H1 (cell line): ENCODE measurements around the gene INTS7. TPM values are rescaled to one million over a fixed set of nuclear protein-coding genes. Genes with fewer than 3 reads are reported as not detected.

Experiments
- CTCF ChIA-PET: fragments of 300-600 bp; sonication (Branson Sonifier 250); formaldehyde crosslinking; loops from one replicate; lab custom pipeline; 2021; ENCODE audit not compliant: partially characterized antibody; lab: Charles Lee
- POLR2A ChIA-PET: fragments of 300-600 bp; sonication (Branson Sonifier 250); formaldehyde crosslinking; loops from one replicate; lab custom pipeline; 2021; ENCODE audit warnings: inconsistent platforms; ENCODE audit not compliant: partially characterized antibody; lab: Charles Lee
- DNase-seq, 2 experiments: peaks; one replicate each; pipeline versions ENCODE4 v3.0.0 to v3.0.0-alpha.2; 2010 to 2022; ENCODE audit warnings: low spot score in 2 of 2, low read depth in 1 of 2, mixed read lengths in 1 of 2
- FAIRE-seq: peaks from 2 replicates; lab custom pipeline; 2011; peaks lifted over from hg19 to GRCh38; lab: Jason Lieb, UNC
- H2AFZ ChIP-seq: 2 replicates; pipeline ENCODE4 v1.8.1; 2012; ENCODE audit warnings: low read length, inconsistent platforms
- H2AK5ac ChIP-seq: 2 replicates; pipeline ENCODE4 v1.6.1; 2013; ENCODE audit warnings: low read depth, low read length
- H2BK120ac ChIP-seq: replicated peaks from 2 replicates; pipeline ENCODE3; 2013; ENCODE audit warnings: low read depth, low read length, inconsistent platforms
- H2BK12ac ChIP-seq: 2 replicates; pipeline ENCODE4 v1.6.1; 2013; ENCODE audit warnings: low read depth, low read length
- H2BK15ac ChIP-seq: 2 replicates; pipeline ENCODE4 v1.6.1; 2013; ENCODE audit warnings: low read length
- H2BK20ac ChIP-seq: 2 replicates; pipeline ENCODE4 v1.6.1; 2013; ENCODE audit warnings: low read length
- H2BK5ac ChIP-seq: 2 replicates; pipeline ENCODE4 v1.6.1; 2013; ENCODE audit warnings: low read depth, low read length
- H3K14ac ChIP-seq: 2 replicates; pipeline ENCODE4 v1.6.1; 2013; ENCODE audit warnings: inconsistent platforms; ENCODE audit not compliant: insufficient read length
- H3K18ac ChIP-seq: 2 replicates; pipeline ENCODE4 v1.6.1; 2013; ENCODE audit warnings: low read length; ENCODE audit errors: extremely low read depth
- H3K23ac ChIP-seq: 2 replicates; pipeline ENCODE4 v1.6.1; 2013; ENCODE audit warnings: inconsistent platforms; ENCODE audit not compliant: insufficient read length
- H3K23me2 ChIP-seq: 2 replicates; pipeline ENCODE4 v1.6.1; 2013; ENCODE audit warnings: low read depth, low read length
- H3K27ac ChIP-seq: 2 replicates; pipeline ENCODE4 v1.6.1; 2011; ENCODE audit warnings: low read depth, low read length, inconsistent platforms
- H3K27me3 ChIP-seq, 4 experiments: replicated peaks in 1 of 4; 1 replicate in 1 of 4; 2 replicates in 3 of 4; pipeline versions ENCODE4 v1.6.1 to v1.8.1; 2011 to 2013; ENCODE audit warnings: low read length in 3 of 4, mild to moderate bottlenecking in 3 of 4, inconsistent platforms in 2 of 4, mixed read lengths in 2 of 4, moderate library complexity in 1 of 4; ENCODE audit not compliant: control insufficient read depth in 3 of 4, insufficient read depth in 3 of 4; ENCODE audit errors: extremely low read depth in 1 of 4
- H3K36me3 ChIP-seq, 4 experiments: 2 replicates each; pipeline versions ENCODE4 v1.6.1 to v1.8.1; 2011 to 2013; ENCODE audit warnings: mild to moderate bottlenecking in 4 of 4, low read length in 3 of 4, moderate library complexity in 2 of 4, control low read depth in 1 of 4, inconsistent platforms in 1 of 4; ENCODE audit not compliant: insufficient read depth in 4 of 4, control insufficient read depth in 2 of 4
- H3K4ac ChIP-seq: replicated peaks from 2 replicates; pipeline ENCODE3; 2013; ENCODE audit warnings: low read length, low read depth, mixed read lengths, inconsistent platforms; ENCODE audit not compliant: insufficient read length
- H3K4me1 ChIP-seq, 4 experiments: replicated peaks in 1 of 4; 1 replicate in 1 of 4; 2 replicates in 3 of 4; pipeline versions ENCODE4 v1.6.1 to v1.8.1; 2011 to 2013; ENCODE audit warnings: low read length in 3 of 4, inconsistent platforms in 2 of 4, mixed read lengths in 1 of 4; ENCODE audit not compliant: insufficient read depth in 4 of 4, control insufficient read depth in 3 of 4
- H3K4me2 ChIP-seq, 2 experiments: 2 replicates each; pipeline versions ENCODE4 v1.6.1 to v1.8.1; 2011 to 2013; ENCODE audit warnings: low read depth in 2 of 2, low read length in 2 of 2, control low read depth in 1 of 2, inconsistent platforms in 1 of 2, mild to moderate bottlenecking in 1 of 2; ENCODE audit not compliant: insufficient read depth in 1 of 2
- H3K4me3 ChIP-seq, 4 experiments: fragments of 200-600, 300-600 bp in 1 of 4; sonication (generic), shearing (Covaris generic), sonication (Bioruptor Twin) in 1 of 4; 2 replicates each; pipeline versions ENCODE4 v1.5.1 to v1.8.1; 2011 to 2016; ENCODE audit warnings: low read length in 4 of 4, low read depth in 3 of 4, control low read depth in 2 of 4, inconsistent platforms in 2 of 4, mild to moderate bottlenecking in 2 of 4, mixed read lengths in 1 of 4, moderate library complexity in 1 of 4; ENCODE audit not compliant: insufficient read depth in 2 of 4; ENCODE audit errors: extremely low read depth in 1 of 4
- H3K56ac ChIP-seq: replicated peaks from 2 replicates; pipeline ENCODE3; 2013; ENCODE audit warnings: low read depth, mild to moderate bottlenecking, mixed read lengths, low read length, inconsistent platforms; ENCODE audit not compliant: insufficient read length
- H3K79me1 ChIP-seq: 2 replicates; pipeline ENCODE4 v1.6.1; 2013; ENCODE audit warnings: low read depth, low read length, control low read depth
- H3K79me2 ChIP-seq, 2 experiments: 2 replicates each; pipeline versions ENCODE4 v1.6.1 to v1.8.1; 2012 to 2013; ENCODE audit warnings: low read length in 2 of 2, mild to moderate bottlenecking in 2 of 2, inconsistent platforms in 1 of 2; ENCODE audit not compliant: insufficient read depth in 2 of 2, control insufficient read depth in 1 of 2
- H3K9ac ChIP-seq, 4 experiments: replicated peaks in 1 of 4; 1 replicate in 1 of 4; 2 replicates in 3 of 4; pipeline versions ENCODE4 v1.6.1 to v1.8.1; 2011 to 2013; ENCODE audit warnings: low read depth in 3 of 4, low read length in 3 of 4, control low read depth in 2 of 4, mild to moderate bottlenecking in 2 of 4, moderate library complexity in 2 of 4, inconsistent platforms in 1 of 4; ENCODE audit errors: extremely low read depth in 1 of 4
- H3K9me3 ChIP-seq, 2 experiments: 2 replicates each; pipeline versions ENCODE4 v1.6.1 to v1.8.1; 2012 to 2013; ENCODE audit warnings: mild to moderate bottlenecking in 2 of 2, moderate library complexity in 2 of 2, control low read depth in 1 of 2, inconsistent platforms in 1 of 2, low read depth in 1 of 2, low read length in 1 of 2, mixed read lengths in 1 of 2; ENCODE audit not compliant: insufficient read depth in 2 of 2
- H4K20me1 ChIP-seq, 2 experiments: replicated peaks in 1 of 2; 2 replicates each; pipeline versions ENCODE3 to v1.8.1; 2011 to 2013; ENCODE audit warnings: inconsistent platforms in 2 of 2, low read length in 2 of 2, mild to moderate bottlenecking in 1 of 2; ENCODE audit not compliant: insufficient read depth in 2 of 2, control insufficient read depth in 1 of 2
- H4K5ac ChIP-seq: 2 replicates; pipeline ENCODE4 v1.6.1; 2013; ENCODE audit warnings: low read length, low read depth, mixed read lengths, inconsistent platforms; ENCODE audit not compliant: insufficient read length
- H4K8ac ChIP-seq: 2 replicates; pipeline ENCODE4 v1.8.0; 2013; ENCODE audit warnings: mild to moderate bottlenecking, moderate library complexity, low read length, inconsistent platforms; ENCODE audit not compliant: insufficient read depth; ENCODE audit errors: extremely low read depth
- H4K91ac ChIP-seq: replicated peaks from 2 replicates; pipeline ENCODE3; 2013; ENCODE audit warnings: low read length, mixed read lengths, inconsistent platforms; ENCODE audit not compliant: insufficient read length
- CEBPB ChIP-seq: IDR thresholded peaks from 2 replicates; pipeline ENCODE4 v1.6.1; 2012; ENCODE audit warnings: low read depth, low read length
- EP300 ChIP-seq, 2 experiments: IDR thresholded peaks; 1 replicate in 1 of 2; 2 replicates in 1 of 2; pipeline ENCODE4 v1.6.1; 2011 to 2012; ENCODE audit warnings: low read depth in 2 of 2, low read length in 2 of 2, mild to moderate bottlenecking in 2 of 2, borderline replicate concordance in 1 of 2, inconsistent platforms in 1 of 2, moderate library complexity in 1 of 2
- GABPA ChIP-seq: IDR thresholded peaks from 2 replicates; pipeline ENCODE4 v1.6.1; 2011; ENCODE audit warnings: mild to moderate bottlenecking, low read length, moderate library complexity, borderline replicate concordance; ENCODE audit not compliant: insufficient read depth
- JUN ChIP-seq: IDR thresholded peaks from 2 replicates; pipeline ENCODE4 v1.6.1; 2011; ENCODE audit warnings: low read depth, mild to moderate bottlenecking, improper control_type of control experiment, low read length
- JUND ChIP-seq: IDR thresholded peaks from 2 replicates; pipeline ENCODE4 v1.6.1; 2011; ENCODE audit warnings: mild to moderate bottlenecking, improper control_type of control experiment, low read length
- KDM5A ChIP-seq: fragments of 200-600 bp; IDR thresholded peaks from 2 replicates; pipeline ENCODE4 v1.7.1; 2012; ENCODE audit warnings: mild to moderate bottlenecking, low read length, inconsistent platforms, mixed read lengths
- NRF1 ChIP-seq: IDR thresholded peaks from 2 replicates; pipeline ENCODE4 v1.6.1; 2011; ENCODE audit warnings: mild to moderate bottlenecking, low read depth, low read length, improper control_type of control experiment
- PHF8 ChIP-seq: fragments of 200-600 bp; sonication (generic); conservative IDR thresholded peaks from 2 replicates; pipeline ENCODE4 v1.7.1; 2012; ENCODE audit warnings: low read depth, mild to moderate bottlenecking, inconsistent platforms, low read length, moderate library complexity
- SIN3A ChIP-seq, 2 experiments: IDR thresholded peaks in 1 of 2; conservative IDR thresholded peaks in 1 of 2; 2 replicates each; pipeline ENCODE4 v1.6.1; 2011 to 2012; ENCODE audit warnings: low read length in 2 of 2, improper control_type of control experiment in 1 of 2, low read depth in 1 of 2, mild to moderate bottlenecking in 1 of 2
- TAF7 ChIP-seq: optimal IDR thresholded peaks from 2 replicates; pipeline ENCODE3; 2011; ENCODE audit warnings: low read depth, mild to moderate bottlenecking, inconsistent platforms, low read length, moderate library complexity, borderline replicate concordance
- TCF12 ChIP-seq: IDR thresholded peaks from 2 replicates; pipeline ENCODE4 v1.6.1; 2011; ENCODE audit warnings: low read depth, mild to moderate bottlenecking, low read length
- polyA plus RNA-seq, 7 experiments: library from polyadenylated mRNA; depleted of rRNA in 3 of 7; stranded (reverse) in 5 of 7; unstranded in 2 of 7; fragments of >200 nt in 5 of 7; fragments of 200-250 nt in 2 of 7; gene quantifications; 1 replicate in 5 of 7; 2 replicates in 1 of 7; 4 replicates in 1 of 7; pipeline versions ENCODE4 v1.2.1 to v1.2.3, GENCODE V29; 2011 to 2013; ENCODE audit warnings: missing spikeins in 2 of 7, mixed read lengths in 2 of 7
- total RNA-seq: library from RNA; stranded (reverse); fragmentation: NEBNext Ultra II Directional; extraction: Animal tissue kit (Norgen Biotek cat#: 25700); gene quantifications from 2 replicates; pipeline ENCODE4 v1.2.1, GENCODE V29; 2021
- TF ChIP-seq, protein P1 (sequence below): IDR thresholded peaks from 2 replicates; pipeline ENCODE4 v1.6.1; 2012; ENCODE audit warnings: low read length, inconsistent platforms

INTS7 gene
- total and polyA plus RNA-seq, 2 of the 8 experiments (the other 6 are each of a cell fraction or from before 2014, with no cell fraction given): 15.2 to 22.4 TPM

DNA sequence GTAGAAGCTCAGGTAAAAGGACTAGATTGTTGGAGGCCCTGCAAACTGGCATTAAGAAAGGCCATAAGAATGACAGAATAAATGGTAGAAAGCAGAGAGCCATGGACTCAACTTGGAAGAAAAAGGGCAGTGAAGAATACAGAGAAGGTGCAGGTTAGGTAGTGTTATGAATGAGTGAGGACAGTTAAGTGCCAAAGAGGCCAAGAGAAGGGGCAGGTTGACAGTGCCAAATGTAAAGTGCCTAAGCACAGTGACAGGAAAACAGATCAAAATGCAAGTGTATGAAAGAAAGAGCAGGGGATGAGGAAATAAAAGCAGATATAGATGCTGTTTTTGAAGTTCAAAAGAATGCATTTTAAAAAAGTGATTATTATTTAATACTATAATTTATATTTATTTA, 43.7 kb downstream of the INTS7 start:
- DNase-seq (no peak), FAIRE-seq (no peak)
- H2BK120ac ChIP-seq: no peak overlapping the region
- no peak overlapping the region for H2BK12ac ChIP-seq
- no peaks in the 10 kb centered on the region for H4K20me1 ChIP-seq
- H3K36me3 ChIP-seq: peaks cover 0 to 7% (median under 1%) of the 10 kb centered on the region in 4 experiments; a peak in 3 of 8 replicates
- H3K18ac ChIP-seq: no peak overlapping the region
- no peak overlapping the region for H3K14ac ChIP-seq
- no peak overlapping the region for H2AFZ ChIP-seq
- no peak overlapping the region for H3K4ac ChIP-seq
- H3K4me1 ChIP-seq: no peaks in the 10 kb centered on the region
- no peak overlapping the region for H2AK5ac ChIP-seq
- H4K5ac ChIP-seq: no peak overlapping the region
- TF ChIP-seq GABPA (no peak), PHF8 (no peak), CEBPB (no peak), EP300 (IDR thresholded peaks at IDR 0.05; ENCODE audit: borderline replicate concordance in 1 of 2, low read depth in 2 of 2, low read length in 2 of 2) (no peak), TCF12 (no peak), NRF1 (no peak), JUND (no peak), TAF7 (no peak), SIN3A (conservative IDR thresholded peaks at IDR 0.05 in 1 of 2, IDR thresholded peaks at IDR 0.05 in 1 of 2; ENCODE audit: low read depth in 1 of 2, low read length in 2 of 2) (no peak), KDM5A (no peak), JUN (no peak)
- TF ChIP-seq, protein P1, sequence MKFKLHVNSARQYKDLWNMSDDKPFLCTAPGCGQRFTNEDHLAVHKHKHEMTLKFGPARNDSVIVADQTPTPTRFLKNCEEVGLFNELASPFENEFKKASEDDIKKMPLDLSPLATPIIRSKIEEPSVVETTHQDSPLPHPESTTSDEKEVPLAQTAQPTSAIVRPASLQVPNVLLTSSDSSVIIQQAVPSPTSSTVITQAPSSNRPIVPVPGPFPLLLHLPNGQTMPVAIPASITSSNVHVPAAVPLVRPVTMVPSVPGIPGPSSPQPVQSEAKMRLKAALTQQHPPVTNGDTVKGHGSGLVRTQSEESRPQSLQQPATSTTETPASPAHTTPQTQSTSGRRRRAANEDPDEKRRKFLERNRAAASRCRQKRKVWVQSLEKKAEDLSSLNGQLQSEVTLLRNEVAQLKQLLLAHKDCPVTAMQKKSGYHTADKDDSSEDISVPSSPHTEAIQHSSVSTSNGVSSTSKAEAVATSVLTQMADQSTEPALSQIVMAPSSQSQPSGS: no peak
- TF ChIP-seq, all 59 proteins: peak for 0
- Histone ChIP-seq H2BK15ac (no peak overlapping the region), H4K8ac (no peak overlapping the region), H2BK20ac (no peak overlapping the region), H3K4me3 (no peak overlapping the region), H4K91ac (no peak overlapping the region), H3K79me2 (no peaks in the 10 kb centered on the region), H3K27me3 (no peaks in the 10 kb centered on the region), H3K27ac (no peak overlapping the region), H3K23me2 (no peaks in the 10 kb centered on the region), H3K23ac (no peak overlapping the region), H3K9ac (no peak overlapping the region), H3K56ac (no peak overlapping the region), H2BK5ac (no peak overlapping the region), H3K9me3 (no peaks in the 10 kb centered on the region), H3K4me2 (no peak overlapping the region), H3K79me1 (no peaks in the 10 kb centered on the region)
- POLR2A ChIA-PET: no interaction called here
- CTCF ChIA-PET: interaction anchor here (1.0 kb wide), 1 partner anchor 11 kb away, joined by 3 read pairs; no protein-coding TSS in a partner anchor
